Heart left ventricle (tissue), 13 donors: Measurements from ENCODE around the gene SMG7.

Source experiments
- CTCF ChIP-seq, 12 donors: fragments of 200-600 bp; sonication (generic) in 4 of 12; IDR thresholded peaks; one replicate each; pipeline versions ENCODE4 v1.5.0 to v1.8.0; 2018 to 2022; ENCODE audit warnings: antibody characterized with exemption in 12 of 12, mild to moderate bottlenecking in 5 of 12
- POLR2A ChIP-seq, 2 donors: fragments of 450-650 bp; IDR thresholded peaks; one replicate each; pipeline ENCODE4 v1.6.1; 2017; ENCODE audit warnings: antibody characterized with exemption in 2 of 2, mild to moderate bottlenecking in 2 of 2, moderate library complexity in 2 of 2
- donor health status: ischemic (EF 13 %, LVEDD 7.1; RV severe dilation, severe dysfunction).
- donor health status: DM: no; HTN: yes; CAD: no.
- donor health status: DM: no; HTN: no; CAD: no.
- donor health status: ischemic (EF 25% LVEDD 6.9; RV normal size, moderate dysfunction).
- donor health status: ischemic (EF 25% LVEDD 5.7; RV mildly dilated, moderate dysfunction).
- donor health status: ischemic (EF 35%, LVEDD 5.7; RV mildly dilated, moderate dysfunction).
- donor health status: nonischemic (EF 11% LVEDD 7.7; RV severe dilation, severe dysfunction).
- donor health status: DM: yes; HTN: yes; CAD: no.
- donor health status: PGD.
- donor health status: ischemic (EF 29% LVEDD 5.4; RV normal size, mild dysfunction).
- donor health status: nonischemic (EF 23%, LVEDD 6.1; RV moderate dilation, normal function).

GRCh38 chr1:183589384-183589783 lies 117.1 kb downstream of the SMG7 start:
- no peak for TF ChIP-seq CTCF (IDR thresholded peaks at IDR 0.05)
- TF ChIP-seq POLR2A (IDR thresholded peaks at IDR 0.05): no peak
